ENCODE results near the gene MYOF. TPM values are rescaled to one million over a fixed set of nuclear protein-coding genes. Genes with fewer than 3 reads are reported as not detected.

MYOF gene
- total and polyA plus RNA-seq, 10 of the 15 experiments (the other 5 are each of a cell fraction or from before 2014, with no cell fraction given), result 0.02 to 0.59 (median 0.17) TPM

DNA sequence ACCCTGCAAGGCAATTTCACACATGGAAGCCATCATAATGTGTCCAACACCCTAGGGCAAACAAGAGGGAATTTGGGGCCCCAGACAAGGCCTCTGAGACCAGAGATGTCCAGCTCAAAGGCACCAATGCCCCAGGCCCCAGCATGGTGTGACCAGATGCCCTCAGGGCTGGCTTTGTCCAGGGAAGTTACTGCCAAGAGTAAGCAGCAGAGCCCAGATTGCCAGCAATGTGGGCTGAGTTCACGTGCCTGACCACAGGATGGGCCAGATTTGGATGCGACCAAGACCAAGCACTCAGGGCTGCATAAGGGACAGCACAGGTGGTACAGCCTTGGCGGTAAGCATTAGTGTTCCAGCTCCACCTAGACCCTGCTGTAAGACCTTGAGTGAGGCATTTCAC lies 12.7 kb downstream of the MYOF start:
- ChIA-PET POLR2A (interaction anchor here (0.5 kb wide), 1 partner anchor 9 kb away, joined by 3 read pairs; no protein-coding TSS in a partner anchor), CTCF (interaction anchor here (0.7 to 1.8 kb wide), 2 partner anchors 13 to 93 kb away, joined by 3 to 6 read pairs; partner anchors contain the start of gene MYOF), RAD21 (ENCODE audit: unreplicated experiment) (no interaction called here), SMC1A (ENCODE audit: uncharacterized antibody, unreplicated experiment) (interaction anchor here (0.7 kb wide), 1 partner anchor 1620 kb away, joined by 3 read pairs; no protein-coding TSS in a partner anchor)
- Histone ChIP-seq H3K27ac (ENCODE audit: control insufficient read depth, insufficient read depth) (no peak overlapping the region), H4K20me1 (ENCODE audit: control insufficient read depth, insufficient read depth) (no peaks in the 10 kb centered on the region), H2AFZ (ENCODE audit: control insufficient read depth, low read depth, low read length) (no peak overlapping the region), H3K4me2 (ENCODE audit: control insufficient read depth, insufficient read depth) (no peak overlapping the region), H3K4me1 (ENCODE audit: control insufficient read depth, insufficient read depth, low read length) (no peaks in the 10 kb centered on the region), H3K4me3 (no peak overlapping the region), H3K9ac (ENCODE audit: control insufficient read depth, insufficient read depth, low read length) (no peak overlapping the region), H3K9me3 (replicated peaks; ENCODE audit: control insufficient read depth, insufficient read depth, low read length) (no peaks in the 10 kb centered on the region), H3K36me3 (ENCODE audit: control insufficient read depth in 2 of 2, insufficient read depth in 2 of 2, low read length in 1 of 2) (no peaks in the 10 kb centered on the region), H3K27me3 (replicated peaks in 1 of 2; ENCODE audit: control insufficient read depth in 2 of 2, insufficient read depth in 2 of 2, low read length in 1 of 2) (no peaks in the 10 kb centered on the region), H3K79me2 (ENCODE audit: control insufficient read depth, insufficient read depth, low read length) (no peaks in the 10 kb centered on the region)
- WGBS (ENCODE audit: insufficient coverage, insufficient replicate concordance, low lambda C conversion rate, missing lambda C conversion rate), result 33% methylated on average over 3 of the region's 3 CpGs
- TF ChIP-seq, protein P1, sequence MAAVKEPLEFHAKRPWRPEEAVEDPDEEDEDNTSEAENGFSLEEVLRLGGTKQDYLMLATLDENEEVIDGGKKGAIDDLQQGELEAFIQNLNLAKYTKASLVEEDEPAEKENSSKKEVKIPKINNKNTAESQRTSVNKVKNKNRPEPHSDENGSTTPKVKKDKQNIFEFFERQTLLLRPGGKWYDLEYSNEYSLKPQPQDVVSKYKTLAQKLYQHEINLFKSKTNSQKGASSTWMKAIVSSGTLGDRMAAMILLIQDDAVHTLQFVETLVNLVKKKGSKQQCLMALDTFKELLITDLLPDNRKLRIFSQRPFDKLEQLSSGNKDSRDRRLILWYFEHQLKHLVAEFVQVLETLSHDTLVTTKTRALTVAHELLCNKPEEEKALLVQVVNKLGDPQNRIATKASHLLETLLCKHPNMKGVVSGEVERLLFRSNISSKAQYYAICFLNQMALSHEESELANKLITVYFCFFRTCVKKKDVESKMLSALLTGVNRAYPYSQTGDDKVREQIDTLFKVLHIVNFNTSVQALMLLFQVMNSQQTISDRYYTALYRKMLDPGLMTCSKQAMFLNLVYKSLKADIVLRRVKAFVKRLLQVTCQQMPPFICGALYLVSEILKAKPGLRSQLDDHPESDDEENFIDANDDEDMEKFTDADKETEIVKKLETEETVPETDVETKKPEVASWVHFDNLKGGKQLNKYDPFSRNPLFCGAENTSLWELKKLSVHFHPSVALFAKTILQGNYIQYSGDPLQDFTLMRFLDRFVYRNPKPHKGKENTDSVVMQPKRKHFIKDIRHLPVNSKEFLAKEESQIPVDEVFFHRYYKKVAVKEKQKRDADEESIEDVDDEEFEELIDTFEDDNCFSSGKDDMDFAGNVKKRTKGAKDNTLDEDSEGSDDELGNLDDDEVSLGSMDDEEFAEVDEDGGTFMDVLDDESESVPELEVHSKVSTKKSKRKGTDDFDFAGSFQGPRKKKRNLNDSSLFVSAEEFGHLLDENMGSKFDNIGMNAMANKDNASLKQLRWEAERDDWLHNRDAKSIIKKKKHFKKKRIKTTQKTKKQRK (IDR thresholded peaks at IDR 0.05; ENCODE audit: low read depth, low read length), result no peak
- TF ChIP-seq IRF4 (IDR thresholded peaks at IDR 0.05; ENCODE audit: low read depth, low read length) (no peak), TARDBP (IDR thresholded peaks at IDR 0.05; ENCODE audit: borderline replicate concordance) (no peak), FOXK2 (IDR thresholded peaks at IDR 0.05) (no peak), CREM (IDR thresholded peaks at IDR 0.05; ENCODE audit: low read depth) (no peak), SREBF2 (IDR thresholded peaks at IDR 0.05; ENCODE audit: low read length) (no peak), ATF7 (IDR thresholded peaks at IDR 0.05; ENCODE audit: low read depth) (no peak), ZNF24 (IDR thresholded peaks at IDR 0.05) (no peak), POU2F2 (IDR thresholded peaks at IDR 0.05; ENCODE audit: borderline replicate concordance, low read depth, low read length) (no peak), TCF3 (IDR thresholded peaks at IDR 0.05; ENCODE audit: borderline replicate concordance, insufficient read depth, low read depth, low read length) (no peak), BMI1 (IDR thresholded peaks at IDR 0.05; ENCODE audit: borderline replicate concordance) (no peak), SMARCA5 (IDR thresholded peaks at IDR 0.05) (no peak)
- TF ChIP-seq, protein P2, sequence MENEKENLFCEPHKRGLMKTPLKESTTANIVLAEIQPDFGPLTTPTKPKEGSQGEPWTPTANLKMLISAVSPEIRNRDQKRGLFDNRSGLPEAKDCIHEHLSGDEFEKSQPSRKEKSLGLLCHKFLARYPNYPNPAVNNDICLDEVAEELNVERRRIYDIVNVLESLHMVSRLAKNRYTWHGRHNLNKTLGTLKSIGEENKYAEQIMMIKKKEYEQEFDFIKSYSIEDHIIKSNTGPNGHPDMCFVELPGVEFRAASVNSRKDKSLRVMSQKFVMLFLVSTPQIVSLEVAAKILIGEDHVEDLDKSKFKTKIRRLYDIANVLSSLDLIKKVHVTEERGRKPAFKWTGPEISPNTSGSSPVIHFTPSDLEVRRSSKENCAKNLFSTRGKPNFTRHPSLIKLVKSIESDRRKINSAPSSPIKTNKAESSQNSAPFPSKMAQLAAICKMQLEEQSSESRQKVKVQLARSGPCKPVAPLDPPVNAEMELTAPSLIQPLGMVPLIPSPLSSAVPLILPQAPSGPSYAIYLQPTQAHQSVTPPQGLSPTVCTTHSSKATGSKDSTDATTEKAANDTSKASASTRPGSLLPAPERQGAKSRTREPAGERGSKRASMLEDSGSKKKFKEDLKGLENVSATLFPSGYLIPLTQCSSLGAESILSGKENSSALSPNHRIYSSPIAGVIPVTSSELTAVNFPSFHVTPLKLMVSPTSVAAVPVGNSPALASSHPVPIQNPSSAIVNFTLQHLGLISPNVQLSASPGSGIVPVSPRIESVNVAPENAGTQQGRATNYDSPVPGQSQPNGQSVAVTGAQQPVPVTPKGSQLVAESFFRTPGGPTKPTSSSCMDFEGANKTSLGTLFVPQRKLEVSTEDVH (IDR thresholded peaks at IDR 0.05; ENCODE audit: low read depth, partially characterized antibody), result no peak
- no TSS peak for BruUV-seq (replicated peaks)
- no peak for ATAC-seq
- intact Hi-C loops (cut with micrococcal nuclease; ENCODE audit: unreplicated experiment) (no loop called here), in situ Hi-C loops (cut with MboI) (no loop called here)
- DNase-seq (ENCODE audit: low read depth, low spot score), result no peak
- no peak for FAIRE-seq

Data from GM12878 (cell line).